Trophoblast cell (in vitro differentiated cells and primary cell): Measurements from ENCODE around the gene LAMTOR3.

Source experiments
- DNase-seq, 2 donors: peaks; one replicate each; pipeline ENCODE4 v3.0.0-alpha.2; 2016
- H2AFZ ChIP-seq: 2 replicates; pipeline ENCODE4 v1.6.1; 2013; ENCODE audit warnings: low read length, moderate library complexity, mild to moderate bottlenecking; ENCODE audit not compliant: insufficient read depth, poor library complexity
- H2AK5ac ChIP-seq: 2 replicates; pipeline ENCODE4 v1.6.1; 2013; ENCODE audit warnings: mild to moderate bottlenecking, low read length
- H2BK120ac ChIP-seq: 2 replicates; pipeline ENCODE4 v1.6.1; 2013; ENCODE audit warnings: low read length, mild to moderate bottlenecking, moderate library complexity; ENCODE audit not compliant: insufficient read depth, poor library complexity
- H2BK12ac ChIP-seq: 2 replicates; pipeline ENCODE4 v1.6.1; 2013; ENCODE audit warnings: mild to moderate bottlenecking, low read length, moderate library complexity
- H2BK5ac ChIP-seq: 2 replicates; pipeline ENCODE4 v1.6.1; 2013; ENCODE audit warnings: low read length, low read depth, moderate library complexity, mild to moderate bottlenecking; ENCODE audit not compliant: poor library complexity
- H3K14ac ChIP-seq: 2 replicates; pipeline ENCODE4 v1.6.1; 2013; ENCODE audit warnings: mild to moderate bottlenecking, low read length
- H3K18ac ChIP-seq: 2 replicates; pipeline ENCODE4 v1.6.1; 2013; ENCODE audit warnings: mild to moderate bottlenecking, low read length
- H3K23ac ChIP-seq: 2 replicates; pipeline ENCODE4 v1.6.1; 2013; ENCODE audit warnings: low read length
- H3K27ac ChIP-seq: 2 replicates; pipeline ENCODE4 v1.5.1; 2013; ENCODE audit warnings: low read depth, mild to moderate bottlenecking, inconsistent platforms, low read length, moderate library complexity
- H3K27me3 ChIP-seq: 2 replicates; pipeline ENCODE4 v1.6.1; 2013; ENCODE audit warnings: inconsistent platforms, mild to moderate bottlenecking, low read length, moderate library complexity; ENCODE audit not compliant: insufficient read depth
- H3K36me3 ChIP-seq, 2 experiments: 1 replicate in 1 of 2; 2 replicates in 1 of 2; pipeline ENCODE4 v1.6.1; 2013; ENCODE audit warnings: low read length in 2 of 2, mild to moderate bottlenecking in 2 of 2, moderate library complexity in 1 of 2; ENCODE audit not compliant: insufficient read depth in 2 of 2, control insufficient read depth in 1 of 2
- H3K4ac ChIP-seq: 2 replicates; pipeline ENCODE4 v1.6.1; 2013; ENCODE audit warnings: low read depth, mild to moderate bottlenecking, low read length, moderate library complexity
- H3K4me1 ChIP-seq, 2 experiments: 1 replicate in 1 of 2; 2 replicates in 1 of 2; pipeline ENCODE4 v1.6.1; 2013; ENCODE audit warnings: low read length in 2 of 2, mild to moderate bottlenecking in 2 of 2, moderate library complexity in 1 of 2; ENCODE audit not compliant: insufficient read depth in 2 of 2, control insufficient read depth in 1 of 2
- H3K4me2 ChIP-seq: 2 replicates; pipeline ENCODE4 v1.6.1; 2013; ENCODE audit warnings: inconsistent platforms, mild to moderate bottlenecking, low read length, moderate library complexity
- H3K4me3 ChIP-seq: 2 replicates; pipeline ENCODE4 v1.5.1; 2013; ENCODE audit warnings: mild to moderate bottlenecking, low read depth, low read length, inconsistent platforms
- H3K79me1 ChIP-seq: one replicate; pipeline ENCODE4 v1.6.1; 2013; ENCODE audit warnings: low read length
- H3K79me2 ChIP-seq: 2 replicates; pipeline ENCODE4 v1.6.1; 2013; ENCODE audit warnings: low read length, mild to moderate bottlenecking; ENCODE audit not compliant: control insufficient read depth, insufficient read depth, poor library complexity
- H3K9ac ChIP-seq: 2 replicates; pipeline ENCODE4 v1.6.1; 2013; ENCODE audit warnings: mild to moderate bottlenecking, low read length
- H3K9me3 ChIP-seq: 2 replicates; pipeline ENCODE4 v1.6.1; 2013; ENCODE audit warnings: low read depth, mild to moderate bottlenecking, control low read depth, inconsistent platforms, low read length; ENCODE audit not compliant: insufficient read depth
- H4K12ac ChIP-seq: 2 replicates; pipeline ENCODE4 v1.6.1; 2013; ENCODE audit warnings: low read depth, mild to moderate bottlenecking, low read length, moderate library complexity
- H4K8ac ChIP-seq: 2 replicates; pipeline ENCODE4 v1.6.1; 2013; ENCODE audit warnings: low read depth, mild to moderate bottlenecking, low read length, moderate library complexity
- H4K91ac ChIP-seq: one replicate; pipeline ENCODE4 v1.6.1; 2013; ENCODE audit warnings: low read depth, mild to moderate bottlenecking, low read length, moderate library complexity
- WGBS: extraction: QIAGEN DNeasy Blood & Tissue Kit; methylation state at CpG from one replicate; pipeline ENCODE4 v1.1.7; 2013; ENCODE audit warnings: missing lambda C conversion rate; ENCODE audit not compliant: insufficient read length, insufficient coverage; ENCODE audit errors: extremely low coverage; 5-methylcytosine and 5-hydroxymethylcytosine counted together

LAMTOR3 gene

GRCh38 chr4:99887837-99888236, 6.4 kb downstream of the LAMTOR3 start:
- Histone ChIP-seq H3K23ac (no peak overlapping the region), H3K27me3 (no peaks in the 10 kb centered on the region), H4K12ac (no peak overlapping the region), H3K4me2 (no peak overlapping the region), H3K4me1 (no peaks in the 10 kb centered on the region), H3K4ac (no peak overlapping the region), H2AFZ (no peak overlapping the region), H2BK5ac (no peak overlapping the region), H3K18ac (no peak overlapping the region), H4K91ac (no peak overlapping the region), H3K9me3 (no peaks in the 10 kb centered on the region), H2BK120ac (no peak overlapping the region), H3K14ac (no peak overlapping the region), H3K9ac (no peak overlapping the region), H3K79me2 (no peaks in the 10 kb centered on the region), H2BK12ac (no peak overlapping the region), H4K8ac (no peak overlapping the region), H2AK5ac (no peak overlapping the region), H3K36me3 (peaks cover 3% of the 10 kb centered on the region in 2 experiments), H3K79me1 (no peaks in the 10 kb centered on the region), H3K4me3 (no peak overlapping the region), H3K27ac (no peak overlapping the region)
- DNase-seq, result peak in 1 of 2 donors; percentile 61
- WGBS, result no CpG with 5 or more reads among the region's 5 CpGs

GRCh38 chr4:99886146-99886545, 8.1 kb downstream of the LAMTOR3 start:
- no peak overlapping the region for H3K4me2 ChIP-seq
- WGBS, result no CpG with 5 or more reads among the region's 4 CpGs

GRCh38 chr4:99885687-99886086, 8.5 kb downstream of the LAMTOR3 start:
- Histone ChIP-seq H3K27ac (no peak overlapping the region), H2BK120ac (no peak overlapping the region), H3K9ac (no peak overlapping the region), H4K91ac (no peak overlapping the region), H3K4me2 (no peak overlapping the region), H3K4me1 (no peaks in the 10 kb centered on the region), H3K4me3 (no peak overlapping the region), H3K14ac (no peak overlapping the region), H3K36me3 (peaks cover 3 to 7% of the 10 kb centered on the region in 2 experiments), H3K9me3 (no peaks in the 10 kb centered on the region), H3K79me2 (no peaks in the 10 kb centered on the region), H2AFZ (no peak overlapping the region), H2AK5ac (no peak overlapping the region), H3K27me3 (no peaks in the 10 kb centered on the region), H4K8ac (no peak overlapping the region), H2BK12ac (no peak overlapping the region), H3K18ac (no peak overlapping the region), H4K12ac (no peak overlapping the region), H2BK5ac (no peak overlapping the region), H3K23ac (no peak overlapping the region), H3K79me1 (no peaks in the 10 kb centered on the region), H3K4ac (no peak overlapping the region)
- no peak for DNase-seq

More at GRCh38 chr4:99886146-99886545, 8.1 kb downstream of the LAMTOR3 start:
- Histone ChIP-seq H3K27me3 (no peaks in the 10 kb centered on the region), H3K9me3 (no peaks in the 10 kb centered on the region), H3K4me3 (no peak overlapping the region), H2AK5ac (no peak overlapping the region), H3K23ac (no peak overlapping the region), H3K4ac (no peak overlapping the region), H3K9ac (no peak overlapping the region), H3K79me2 (no peaks in the 10 kb centered on the region), H3K79me1 (no peaks in the 10 kb centered on the region), H4K8ac (no peak overlapping the region), H3K14ac (no peak overlapping the region), H3K18ac (no peak overlapping the region), H4K91ac (no peak overlapping the region), H2BK12ac (no peak overlapping the region), H2BK120ac (no peak overlapping the region), H2BK5ac (no peak overlapping the region), H4K12ac (no peak overlapping the region), H3K27ac (no peak overlapping the region), H3K4me1 (no peaks in the 10 kb centered on the region), H3K36me3 (peaks cover 3 to 4% of the 10 kb centered on the region in 2 experiments), H2AFZ (no peak overlapping the region)
- DNase-seq, result no peak

- WGBS, result no CpG with 5 or more reads among the region's 2 CpGs
- H3K36me3 ChIP-seq, result peaks cover 6 to 12% of the 10 kb centered on the region in 2 experiments
- peak in 1 of 2 donors; percentile 57 for DNase-seq
- H3K79me1 ChIP-seq, result no peaks in the 10 kb centered on the region
- H2BK12ac ChIP-seq, result no peak overlapping the region
- no peak overlapping the region for H2BK5ac ChIP-seq
- H4K8ac ChIP-seq, result no peak overlapping the region
- H3K4ac ChIP-seq, result no peak overlapping the region
- H2BK120ac ChIP-seq, result no peak overlapping the region
- H3K4me2 ChIP-seq, result no peak overlapping the region
- no peak overlapping the region for H4K12ac ChIP-seq
- H3K4me1 ChIP-seq, result no peaks in the 10 kb centered on the region
- H3K9ac ChIP-seq, result no peak overlapping the region
- H3K27me3 ChIP-seq, result no peaks in the 10 kb centered on the region
- H3K79me2 ChIP-seq, result no peaks in the 10 kb centered on the region
- no peak overlapping the region for H3K4me3 ChIP-seq
- no peak overlapping the region for H3K14ac ChIP-seq
- H2AK5ac ChIP-seq, result no peak overlapping the region
- no peak overlapping the region for H3K23ac ChIP-seq
- no peaks in the 10 kb centered on the region for H3K9me3 ChIP-seq
- H4K91ac ChIP-seq, result no peak overlapping the region
- H3K18ac ChIP-seq, result no peak overlapping the region
- H3K27ac ChIP-seq, result no peak overlapping the region
- no peak overlapping the region for H2AFZ ChIP-seq
These were observed 9.1 kb downstream of the LAMTOR3 start for GRCh38 chr4:99885063-99885664.
